ENCODE measurements around the gene HSPA12B. TPM values are rescaled to one million over a fixed set of nuclear protein-coding genes. Genes with fewer than 3 reads are reported as not detected.

Gene HSPA12B
- total RNA-seq, 2 experiments from 2014 or later = 0.08 TPM; not detected in 1

GRCh38 chr20:3743251-3743650 lies 10.8 kb downstream of the HSPA12B start:
- H3K4me1 Mint-ChIP-seq (ENCODE audit: low read depth) = peaks cover 13% of the 10 kb centered on the region
- no peak for DNase-seq
- Histone ChIP-seq H3K4me1 (ENCODE audit: insufficient read depth, low read length) (peaks cover 11% of the 10 kb centered on the region), H3K36me3 (ENCODE audit: insufficient read depth, low read length) (no peaks in the 10 kb centered on the region), H3K4me3 (ENCODE audit: low read length) (no peak overlapping the region), H3K27ac (ENCODE audit: low read depth in 1 of 2, low read length in 2 of 2) (no peak overlapping the region), H3K27me3 (ENCODE audit: control insufficient read depth in 1 of 2, insufficient read depth in 2 of 2, low read length in 2 of 2) (peaks cover 3 to 12% of the 10 kb centered on the region in 2 experiments), H3K9me3 (ENCODE audit: control insufficient read depth in 1 of 2, insufficient read depth in 1 of 2, low read length in 2 of 2) (no peaks in the 10 kb centered on the region)
- no peak for TF ChIP-seq CTCF (IDR thresholded peaks at IDR 0.05)
- CTCF ChIA-PET = interaction anchor here (0.5 kb wide), 1 partner anchor 427 kb away, joined by 3 read pairs; no protein-coding TSS in a partner anchor
- H3K27ac Mint-ChIP-seq = no peak overlapping the region
- H3K4me3 Mint-ChIP-seq = no peak overlapping the region
- H3K36me3 Mint-ChIP-seq (ENCODE audit: low read depth) = no peaks in the 10 kb centered on the region
- peaks cover 6% of the 10 kb centered on the region for H3K27me3 Mint-ChIP-seq
- POLR2A ChIA-PET = no interaction called here
- no peaks in the 10 kb centered on the region for H3K9me3 Mint-ChIP-seq
- intact Hi-C loops (cut with DNase I, micrococcal nuclease) = no loop called here
- no peak for ATAC-seq (ENCODE audit: poor library complexity)

- DNase-seq (no peak), ATAC-seq (ENCODE audit: poor library complexity) (no peak)
- Histone ChIP-seq H3K9me3 (ENCODE audit: control insufficient read depth in 1 of 2, insufficient read depth in 1 of 2, low read length in 2 of 2) (no peaks in the 10 kb centered on the region), H3K27me3 (ENCODE audit: control insufficient read depth in 1 of 2, insufficient read depth in 2 of 2, low read length in 2 of 2) (peaks cover 3 to 19% of the 10 kb centered on the region in 2 experiments), H3K4me1 (ENCODE audit: insufficient read depth, low read length) (peaks cover 11% of the 10 kb centered on the region), H3K36me3 (ENCODE audit: insufficient read depth, low read length) (no peaks in the 10 kb centered on the region), H3K27ac (ENCODE audit: low read depth in 1 of 2, low read length in 2 of 2) (no peak overlapping the region), H3K4me3 (ENCODE audit: low read length) (no peak overlapping the region)
- intact Hi-C loops (cut with DNase I, micrococcal nuclease) = no loop called here
- Mint-ChIP-seq H3K4me3 (no peak overlapping the region), H3K9me3 (no peaks in the 10 kb centered on the region), H3K27ac (no peak overlapping the region), H3K4me1 (ENCODE audit: low read depth) (peaks cover 13% of the 10 kb centered on the region), H3K27me3 (peaks cover 6% of the 10 kb centered on the region), H3K36me3 (ENCODE audit: low read depth) (no peaks in the 10 kb centered on the region)
- CTCF ChIA-PET = interaction anchor here (0.7 to 1.5 kb wide), 3 partner anchors 9 to 111 kb away, joined by 3 read pairs; partner anchors contain the start of gene ADISSP
- POLR2A ChIA-PET = no interaction called here
- TF ChIP-seq CTCF (IDR thresholded peaks at IDR 0.05) = no peak
These were observed 11.6 kb downstream of the HSPA12B start for GRCh38 chr20:3744037-3744436.

GRCh38 chr20:3744806-3745685 lies 12.6 kb downstream of the HSPA12B start:
- intact Hi-C loops (cut with DNase I, micrococcal nuclease) = no loop called here
- Histone ChIP-seq H3K9me3 (ENCODE audit: control insufficient read depth in 1 of 2, insufficient read depth in 1 of 2, low read length in 2 of 2) (no peaks in the 10 kb centered on the region), H3K4me3 (ENCODE audit: low read length) (peak overlapping the region; percentile 30), H3K27me3 (ENCODE audit: control insufficient read depth in 1 of 2, insufficient read depth in 2 of 2, low read length in 2 of 2) (peaks cover 3 to 19% of the 10 kb centered on the region in 2 experiments), H3K27ac (ENCODE audit: low read depth in 1 of 2, low read length in 2 of 2) (no peak overlapping the region), H3K4me1 (ENCODE audit: insufficient read depth, low read length) (peaks cover 14% of the 10 kb centered on the region), H3K36me3 (ENCODE audit: insufficient read depth, low read length) (no peaks in the 10 kb centered on the region)
- peak overlapping the region; percentile 79 for H3K4me3 Mint-ChIP-seq
- peaks cover 13% of the 10 kb centered on the region for H3K4me1 Mint-ChIP-seq (ENCODE audit: low read depth)
- H3K36me3 Mint-ChIP-seq (ENCODE audit: low read depth) = no peaks in the 10 kb centered on the region
- peaks cover 6% of the 10 kb centered on the region for H3K27me3 Mint-ChIP-seq
- ChIA-PET POLR2A (interaction anchor here (1.8 kb wide), 1 partner anchor 23 kb away, joined by 9 read pairs; the partner anchor contains the start of gene ADISSP), CTCF (interaction anchor here (0.6 to 1.5 kb wide), 5 partner anchors 8 to 110 kb away, joined by 3 to 4 read pairs (median 3); partner anchors contain the start of genes ADISSP and AP5S1)
- DNase-seq = peak; percentile 45 to 89 (median 71)
- H3K9me3 Mint-ChIP-seq = no peaks in the 10 kb centered on the region
- TF ChIP-seq CTCF (IDR thresholded peaks at IDR 0.05) = no peak
- peak; percentile 90 for ATAC-seq (ENCODE audit: poor library complexity)
- no peak overlapping the region for H3K27ac Mint-ChIP-seq
